ENCODE data around the gene ABCD2. TPM values are rescaled to one million over a fixed set of nuclear protein-coding genes. Genes with fewer than 3 reads are reported as not detected.

ABCD2 gene
- total RNA-seq, 1 experiment from 2014 or later, result not detected

GRCh38 chr12:39606712-39607423, 12.7 kb downstream of the ABCD2 start:
- ATAC-seq, result peak; percentile 38; the same call in 1 of the 2 replicates
- H3K4me3 ChIP-seq (ENCODE audit: low read length), result no peak overlapping the region
- no peaks in the 10 kb centered on the region for H3K27me3 ChIP-seq (ENCODE audit: low read length)
- no peak overlapping the region for H2AFZ ChIP-seq (ENCODE audit: low read length)
- H3K9me2 ChIP-seq (replicated peaks; ENCODE audit: low read length), result no peaks in the 10 kb centered on the region
- no peak for TF ChIP-seq CTCF (conservative IDR thresholded peaks at IDR 0.05; ENCODE audit: low read depth, low read length)
- TF ChIP-seq EZH2 (IDR thresholded peaks at IDR 0.05; ENCODE audit: low read length, unreplicated experiment), result no peak
- no peak for TF ChIP-seq EZH2phosphoT487 (IDR thresholded peaks at IDR 0.05; ENCODE audit: borderline replicate concordance, low read length)
- H3F3A ChIP-seq (ENCODE audit: low read length, unreplicated experiment), result no peaks in the 10 kb centered on the region
- ChIA-PET CTCF (no interaction called here), POLR2A (ENCODE audit: unreplicated experiment) (no interaction called here)
- peaks cover 16% of the 10 kb centered on the region for H3K4me1 ChIP-seq (ENCODE audit: insufficient read depth, low read length)
- no peaks in the 10 kb centered on the region for H3K9me3 ChIP-seq (ENCODE audit: low read length)
- no peak overlapping the region for H3K4me2 ChIP-seq (ENCODE audit: low read length)
- H3K27ac ChIP-seq (ENCODE audit: low read length), result no peak overlapping the region
- H3K36me3 ChIP-seq (ENCODE audit: low read depth, low read length), result no peaks in the 10 kb centered on the region
- intact Hi-C loops (cut with micrococcal nuclease), result no loop called here
- BruUV-seq (replicated peaks), result no TSS peak
- H3K79me2 ChIP-seq (ENCODE audit: low read length), result no peaks in the 10 kb centered on the region
- no peak overlapping the region for H3K9ac ChIP-seq (ENCODE audit: low read length)
- peak; percentile 22 for DNase-seq
- H4K20me1 ChIP-seq (ENCODE audit: low read length), result no peaks in the 10 kb centered on the region

GRCh38 chr12:39605996-39606395, 13.6 kb downstream of the ABCD2 start:
- Histone ChIP-seq H3K9ac (ENCODE audit: low read length) (no peak overlapping the region), H3K4me3 (ENCODE audit: low read length) (no peak overlapping the region), H3K79me2 (ENCODE audit: low read length) (no peaks in the 10 kb centered on the region), H3K9me2 (replicated peaks; ENCODE audit: low read length) (no peaks in the 10 kb centered on the region), H3F3A (ENCODE audit: low read length, unreplicated experiment) (no peaks in the 10 kb centered on the region), H3K4me2 (ENCODE audit: low read length) (peak overlapping the region; percentile 31), H3K27ac (ENCODE audit: low read length) (no peak overlapping the region), H3K36me3 (ENCODE audit: low read depth, low read length) (no peaks in the 10 kb centered on the region), H2AFZ (ENCODE audit: low read length) (no peak overlapping the region), H3K9me3 (ENCODE audit: low read length) (no peaks in the 10 kb centered on the region), H4K20me1 (ENCODE audit: low read length) (no peaks in the 10 kb centered on the region), H3K27me3 (ENCODE audit: low read length) (no peaks in the 10 kb centered on the region), H3K4me1 (ENCODE audit: insufficient read depth, low read length) (peaks cover 16% of the 10 kb centered on the region)
- intact Hi-C loops (cut with micrococcal nuclease), result no loop called here
- ChIA-PET POLR2A (ENCODE audit: unreplicated experiment) (no interaction called here), CTCF (no interaction called here)
- ATAC-seq (peak; percentile 78), DNase-seq (peak; percentile 75)
- no TSS peak for BruUV-seq (replicated peaks)
- TF ChIP-seq EZH2phosphoT487 (IDR thresholded peaks at IDR 0.05; ENCODE audit: borderline replicate concordance, low read length) (no peak), CTCF (conservative IDR thresholded peaks at IDR 0.05; ENCODE audit: low read depth, low read length) (no peak), EZH2 (IDR thresholded peaks at IDR 0.05; ENCODE audit: low read length, unreplicated experiment) (no peak)

GRCh38 chr12:39605501-39605900, 14.1 kb downstream of the ABCD2 start:
- Histone ChIP-seq H4K20me1 (ENCODE audit: low read length) (no peaks in the 10 kb centered on the region), H3K9me3 (ENCODE audit: low read length) (no peaks in the 10 kb centered on the region), H3K36me3 (ENCODE audit: low read depth, low read length) (no peaks in the 10 kb centered on the region), H3K9ac (ENCODE audit: low read length) (no peak overlapping the region), H3K4me1 (ENCODE audit: insufficient read depth, low read length) (peaks cover 16% of the 10 kb centered on the region), H3F3A (ENCODE audit: low read length, unreplicated experiment) (no peaks in the 10 kb centered on the region), H3K27ac (ENCODE audit: low read length) (no peak overlapping the region), H3K79me2 (ENCODE audit: low read length) (no peaks in the 10 kb centered on the region), H3K4me2 (ENCODE audit: low read length) (peak overlapping the region; percentile 31), H3K4me3 (ENCODE audit: low read length) (no peak overlapping the region), H3K9me2 (replicated peaks; ENCODE audit: low read length) (no peaks in the 10 kb centered on the region), H2AFZ (ENCODE audit: low read length) (no peak overlapping the region), H3K27me3 (ENCODE audit: low read length) (no peaks in the 10 kb centered on the region)
- BruUV-seq (replicated peaks), result no TSS peak
- TF ChIP-seq EZH2phosphoT487 (IDR thresholded peaks at IDR 0.05; ENCODE audit: borderline replicate concordance, low read length) (no peak), CTCF (conservative IDR thresholded peaks at IDR 0.05; ENCODE audit: low read depth, low read length) (no peak), EZH2 (IDR thresholded peaks at IDR 0.05; ENCODE audit: low read length, unreplicated experiment) (no peak)
- CTCF ChIA-PET, result no interaction called here
- peak; percentile 38 for DNase-seq
- POLR2A ChIA-PET (ENCODE audit: unreplicated experiment), result no interaction called here
- ATAC-seq, result peak; percentile 45
- intact Hi-C loops (cut with micrococcal nuclease), result no loop called here
